ENCODE results near the gene SERTM1. TPM values are rescaled to one million over a fixed set of nuclear protein-coding genes. Genes with fewer than 3 reads are reported as not detected.

SERTM1 gene
- total RNA-seq, 1 donor from 2014 or later, result 0.08 TPM

DNA sequence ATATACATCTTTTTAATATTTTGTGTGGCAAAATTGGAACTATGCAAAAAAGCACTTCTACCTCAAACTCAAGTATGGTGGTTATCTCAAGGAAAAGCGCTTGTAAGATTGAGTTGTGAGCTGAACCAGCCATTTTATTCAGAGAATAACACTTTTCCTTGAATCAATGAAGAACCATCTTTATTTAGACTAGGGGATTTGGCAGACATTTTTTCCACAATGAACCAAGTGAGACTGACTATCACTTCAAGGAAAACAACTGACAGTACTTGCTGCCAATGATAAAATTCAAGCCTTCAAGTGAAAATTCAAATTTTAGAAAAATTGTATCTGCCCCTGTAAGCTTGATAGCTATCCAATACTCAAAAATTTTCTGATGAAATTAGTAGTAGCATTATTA lies 23.2 kb upstream of the SERTM1 start:
- Mint-ChIP-seq H3K27me3 (ENCODE audit: unreplicated experiment) (no peaks in the 10 kb centered on the region), H3K9me3 (ENCODE audit: unreplicated experiment) (no peaks in the 10 kb centered on the region)
- TF ChIP-seq, protein P1, sequence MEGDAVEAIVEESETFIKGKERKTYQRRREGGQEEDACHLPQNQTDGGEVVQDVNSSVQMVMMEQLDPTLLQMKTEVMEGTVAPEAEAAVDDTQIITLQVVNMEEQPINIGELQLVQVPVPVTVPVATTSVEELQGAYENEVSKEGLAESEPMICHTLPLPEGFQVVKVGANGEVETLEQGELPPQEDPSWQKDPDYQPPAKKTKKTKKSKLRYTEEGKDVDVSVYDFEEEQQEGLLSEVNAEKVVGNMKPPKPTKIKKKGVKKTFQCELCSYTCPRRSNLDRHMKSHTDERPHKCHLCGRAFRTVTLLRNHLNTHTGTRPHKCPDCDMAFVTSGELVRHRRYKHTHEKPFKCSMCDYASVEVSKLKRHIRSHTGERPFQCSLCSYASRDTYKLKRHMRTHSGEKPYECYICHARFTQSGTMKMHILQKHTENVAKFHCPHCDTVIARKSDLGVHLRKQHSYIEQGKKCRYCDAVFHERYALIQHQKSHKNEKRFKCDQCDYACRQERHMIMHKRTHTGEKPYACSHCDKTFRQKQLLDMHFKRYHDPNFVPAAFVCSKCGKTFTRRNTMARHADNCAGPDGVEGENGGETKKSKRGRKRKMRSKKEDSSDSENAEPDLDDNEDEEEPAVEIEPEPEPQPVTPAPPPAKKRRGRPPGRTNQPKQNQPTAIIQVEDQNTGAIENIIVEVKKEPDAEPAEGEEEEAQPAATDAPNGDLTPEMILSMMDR (IDR thresholded peaks at IDR 0.05; ENCODE audit: unreplicated experiment), result no peak

DNA sequence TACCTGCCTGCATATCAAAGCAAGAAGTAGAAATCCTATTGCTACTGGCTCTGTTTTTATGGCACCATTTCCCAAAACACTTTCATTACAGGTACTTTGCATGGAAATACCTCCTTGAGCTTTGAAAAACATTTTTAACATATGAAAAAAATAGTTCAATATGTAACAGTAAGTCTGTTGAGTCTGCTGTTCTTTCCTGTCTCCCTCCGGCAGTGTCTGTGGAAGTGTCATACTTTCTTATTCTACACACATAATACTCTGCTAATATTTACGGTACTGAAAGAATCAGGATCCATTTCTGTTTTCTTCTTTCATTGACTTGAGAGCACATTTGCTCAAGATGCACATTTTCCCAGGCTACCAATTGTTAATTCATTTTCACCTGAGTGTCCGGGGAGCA lies 8.2 kb upstream of the SERTM1 start:
- H3K36me3 Mint-ChIP-seq (ENCODE audit: low read depth, unreplicated experiment), result no peaks in the 10 kb centered on the region
- no peak overlapping the region for H3K4me3 Mint-ChIP-seq (ENCODE audit: unreplicated experiment)
- H3K27me3 Mint-ChIP-seq (ENCODE audit: unreplicated experiment), result no peaks in the 10 kb centered on the region
- TF ChIP-seq, protein P1 (IDR thresholded peaks at IDR 0.05; ENCODE audit: unreplicated experiment), result no peak
- H3K9me3 Mint-ChIP-seq (ENCODE audit: unreplicated experiment), result no peaks in the 10 kb centered on the region
- no peak for DNase-seq (ENCODE audit: low spot score)
- no peak overlapping the region for H3K27ac Mint-ChIP-seq (ENCODE audit: unreplicated experiment)
- no peaks in the 10 kb centered on the region for H3K4me1 Mint-ChIP-seq (ENCODE audit: unreplicated experiment)

More for the DNA sequence above, 23.2 kb upstream of the SERTM1 start:
- H3K27ac Mint-ChIP-seq (ENCODE audit: unreplicated experiment), result no peak overlapping the region
- H3K36me3 Mint-ChIP-seq (ENCODE audit: low read depth, unreplicated experiment), result no peaks in the 10 kb centered on the region
- DNase-seq (ENCODE audit: low spot score), result no peak
- H3K4me3 Mint-ChIP-seq (ENCODE audit: unreplicated experiment), result no peak overlapping the region
- H3K4me1 Mint-ChIP-seq (ENCODE audit: unreplicated experiment), result no peaks in the 10 kb centered on the region

- no peak overlapping the region for H3K27ac Mint-ChIP-seq (ENCODE audit: unreplicated experiment)
- no peaks in the 10 kb centered on the region for H3K4me1 Mint-ChIP-seq (ENCODE audit: unreplicated experiment)
- H3K4me3 Mint-ChIP-seq (ENCODE audit: unreplicated experiment), result no peak overlapping the region
- TF ChIP-seq, protein P1 (IDR thresholded peaks at IDR 0.05; ENCODE audit: unreplicated experiment), result no peak
- H3K27me3 Mint-ChIP-seq (ENCODE audit: unreplicated experiment), result no peaks in the 10 kb centered on the region
- no peaks in the 10 kb centered on the region for H3K9me3 Mint-ChIP-seq (ENCODE audit: unreplicated experiment)
- H3K36me3 Mint-ChIP-seq (ENCODE audit: low read depth, unreplicated experiment), result no peaks in the 10 kb centered on the region
- no peak for DNase-seq (ENCODE audit: low spot score)
Measured at GRCh38 chr13:36666477-36667229, 7.2 kb upstream of the SERTM1 start.

DNA sequence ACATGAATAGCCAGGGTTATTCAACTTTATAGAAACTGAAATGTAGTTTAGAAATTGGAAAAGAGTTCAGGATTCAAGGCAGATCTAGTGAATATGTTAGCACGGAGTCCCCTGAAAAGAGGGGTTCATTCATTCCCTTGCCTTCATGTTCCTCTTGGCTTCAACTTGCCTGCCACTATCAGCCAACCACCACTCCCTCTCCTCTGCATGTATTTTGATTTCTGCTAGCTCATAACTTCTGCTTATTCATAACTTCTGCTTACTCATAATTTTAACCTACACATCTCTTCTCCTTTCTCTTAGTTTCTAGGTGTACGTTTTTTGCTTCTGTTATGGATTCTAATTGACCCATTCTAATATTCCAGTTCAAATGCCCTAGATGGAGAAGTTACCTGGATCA lies 5.5 kb upstream of the SERTM1 start:
- no peak for DNase-seq (ENCODE audit: low spot score)
- TF ChIP-seq, protein P1 (IDR thresholded peaks at IDR 0.05; ENCODE audit: unreplicated experiment), result no peak
- H3K9me3 Mint-ChIP-seq (ENCODE audit: unreplicated experiment), result no peaks in the 10 kb centered on the region
- H3K4me3 Mint-ChIP-seq (ENCODE audit: unreplicated experiment), result no peak overlapping the region
- H3K27ac Mint-ChIP-seq (ENCODE audit: unreplicated experiment), result no peak overlapping the region
- H3K36me3 Mint-ChIP-seq (ENCODE audit: low read depth, unreplicated experiment), result no peaks in the 10 kb centered on the region
- peaks cover 8% of the 10 kb centered on the region for H3K27me3 Mint-ChIP-seq (ENCODE audit: unreplicated experiment)
- H3K4me1 Mint-ChIP-seq (ENCODE audit: unreplicated experiment), result no peaks in the 10 kb centered on the region

DNA sequence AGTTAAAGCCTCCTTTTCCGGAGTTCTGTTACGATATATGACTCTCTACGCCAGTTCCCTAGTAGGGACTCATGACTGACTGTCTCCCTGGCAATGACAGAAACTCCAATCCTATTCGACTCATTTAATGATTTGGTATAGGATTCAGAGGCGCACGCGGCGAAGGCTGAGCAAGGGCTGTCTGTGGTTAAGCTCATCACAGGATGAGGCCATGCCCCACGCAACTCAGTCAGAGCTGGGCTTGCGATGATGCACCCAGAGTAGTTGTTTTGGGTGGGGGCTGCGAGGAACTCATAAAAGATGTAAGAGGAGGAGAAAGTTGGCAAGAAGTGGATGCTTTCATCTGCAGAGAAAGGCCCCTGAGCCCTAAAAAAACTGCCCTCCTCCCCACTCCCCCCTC lies 468 bp upstream of the SERTM1 start:
- H3K36me3 Mint-ChIP-seq (ENCODE audit: low read depth, unreplicated experiment), result no peaks in the 10 kb centered on the region
- peaks cover 20% of the 10 kb centered on the region for H3K27me3 Mint-ChIP-seq (ENCODE audit: unreplicated experiment)
- H3K9me3 Mint-ChIP-seq (ENCODE audit: unreplicated experiment), result no peaks in the 10 kb centered on the region
- H3K4me3 Mint-ChIP-seq (ENCODE audit: unreplicated experiment), result peak overlapping the region; percentile 64
- H3K27ac Mint-ChIP-seq (ENCODE audit: unreplicated experiment), result no peak overlapping the region
- no peak for DNase-seq (ENCODE audit: low spot score)
- H3K4me1 Mint-ChIP-seq (ENCODE audit: unreplicated experiment), result peaks cover 8% of the 10 kb centered on the region
- TF ChIP-seq, protein P1 (IDR thresholded peaks at IDR 0.05; ENCODE audit: unreplicated experiment), result no peak

Measured in endothelial cell (in vitro differentiated cells).